ENCODE results near the gene CERS3.
"Not testable (repeated sequence)": the region's sequence is repeated elsewhere in the genome, so short reads cannot be mapped to it uniquely, and the experiment has no call there.

CERS3 gene

DNA sequence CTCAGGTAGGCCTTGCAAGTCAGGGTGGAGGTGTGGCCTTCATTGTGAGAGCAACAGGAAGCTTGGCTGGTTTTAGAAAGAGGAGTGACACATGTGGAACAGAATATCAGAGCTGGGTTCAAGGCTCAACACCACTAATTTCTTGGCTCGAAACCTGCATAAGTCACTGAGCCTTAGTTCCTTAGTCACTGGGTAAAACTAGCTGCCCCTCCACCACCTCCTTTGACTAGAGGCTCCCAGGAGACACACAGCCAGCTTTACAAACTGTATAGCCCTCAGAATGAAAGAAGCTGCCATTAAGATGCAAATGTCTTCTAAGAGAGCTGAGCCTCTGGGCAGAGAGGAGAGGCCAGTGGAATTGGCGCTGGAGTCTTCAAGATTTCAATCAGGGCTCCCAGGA is 67.7 kb downstream of the CERS3 start:
- TF ChIP-seq, protein P1, sequence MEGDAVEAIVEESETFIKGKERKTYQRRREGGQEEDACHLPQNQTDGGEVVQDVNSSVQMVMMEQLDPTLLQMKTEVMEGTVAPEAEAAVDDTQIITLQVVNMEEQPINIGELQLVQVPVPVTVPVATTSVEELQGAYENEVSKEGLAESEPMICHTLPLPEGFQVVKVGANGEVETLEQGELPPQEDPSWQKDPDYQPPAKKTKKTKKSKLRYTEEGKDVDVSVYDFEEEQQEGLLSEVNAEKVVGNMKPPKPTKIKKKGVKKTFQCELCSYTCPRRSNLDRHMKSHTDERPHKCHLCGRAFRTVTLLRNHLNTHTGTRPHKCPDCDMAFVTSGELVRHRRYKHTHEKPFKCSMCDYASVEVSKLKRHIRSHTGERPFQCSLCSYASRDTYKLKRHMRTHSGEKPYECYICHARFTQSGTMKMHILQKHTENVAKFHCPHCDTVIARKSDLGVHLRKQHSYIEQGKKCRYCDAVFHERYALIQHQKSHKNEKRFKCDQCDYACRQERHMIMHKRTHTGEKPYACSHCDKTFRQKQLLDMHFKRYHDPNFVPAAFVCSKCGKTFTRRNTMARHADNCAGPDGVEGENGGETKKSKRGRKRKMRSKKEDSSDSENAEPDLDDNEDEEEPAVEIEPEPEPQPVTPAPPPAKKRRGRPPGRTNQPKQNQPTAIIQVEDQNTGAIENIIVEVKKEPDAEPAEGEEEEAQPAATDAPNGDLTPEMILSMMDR (IDR thresholded peaks at IDR 0.05) = no peak

DNA sequence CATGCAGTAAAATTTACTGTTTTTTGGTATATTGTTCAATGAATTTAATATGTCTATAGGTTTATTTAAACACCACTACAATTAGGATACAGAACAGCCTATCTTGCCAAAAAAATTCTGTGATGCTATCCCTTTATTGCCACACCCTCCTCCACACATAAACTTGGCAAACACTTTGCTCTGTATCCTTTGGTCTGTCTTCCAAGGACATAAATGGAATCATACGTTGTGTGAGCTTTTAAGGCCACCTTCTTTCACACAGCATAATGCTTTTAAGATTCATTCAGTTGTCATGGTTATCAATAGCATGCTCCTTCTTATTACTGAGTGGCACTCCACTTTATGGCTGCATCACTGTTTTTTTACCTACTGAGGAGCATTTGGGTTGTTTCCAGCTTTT is 71.5 kb downstream of the CERS3 start:
- Histone ChIP-seq H3K36me3 (no peaks in the 10 kb centered on the region), H3K9me3 (no peaks in the 10 kb centered on the region), H3K27ac (no peak overlapping the region), H3K4me3 (ENCODE audit: low read depth in 1 of 2, low read length in 1 of 2) (no peak overlapping the region), H3K4me1 (ENCODE audit: control insufficient read depth in 1 of 2, insufficient read depth in 1 of 2, low read depth in 1 of 2, low read length in 1 of 2) (no peaks in the 10 kb centered on the region), H3K27me3 (no peaks in the 10 kb centered on the region)
- TF ChIP-seq, protein P1 (IDR thresholded peaks at IDR 0.05) = no peak

More for the DNA sequence above, 67.7 kb downstream of the CERS3 start:
- Histone ChIP-seq H3K9me3 (no peaks in the 10 kb centered on the region), H3K27me3 (no peaks in the 10 kb centered on the region), H3K4me1 (ENCODE audit: control insufficient read depth in 1 of 2, insufficient read depth in 1 of 2, low read depth in 1 of 2, low read length in 1 of 2) (peaks cover 0 to 21% of the 10 kb centered on the region in 2 experiments), H3K27ac (no peak overlapping the region), H3K4me3 (ENCODE audit: low read depth in 1 of 2, low read length in 1 of 2) (no peak overlapping the region), H3K36me3 (no peaks in the 10 kb centered on the region)

DNA sequence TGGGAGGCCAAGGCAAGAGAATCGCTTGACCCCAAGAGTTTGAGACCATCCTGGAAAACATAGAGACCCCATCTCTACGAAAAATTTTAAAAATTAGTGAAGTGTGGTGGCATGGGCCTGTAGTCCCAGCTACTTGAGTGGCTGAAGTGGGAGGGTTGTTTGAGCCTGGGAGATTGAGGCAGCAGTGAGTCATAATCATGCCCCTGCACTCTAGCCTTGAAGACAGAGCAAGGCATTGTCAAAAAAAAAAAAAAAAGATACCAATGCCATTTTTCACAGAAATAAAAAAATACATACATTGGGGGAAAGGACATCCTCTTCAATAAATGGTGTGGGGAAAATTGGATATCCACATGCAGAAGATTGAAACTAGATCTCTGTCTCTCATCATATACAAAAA is 74.6 kb downstream of the CERS3 start:
- H3K4me3 ChIP-seq (ENCODE audit: low read depth in 1 of 2, low read length in 1 of 2) = no peak overlapping the region
- H3K4me1 ChIP-seq (ENCODE audit: control insufficient read depth in 1 of 2, insufficient read depth in 1 of 2, low read depth in 1 of 2, low read length in 1 of 2) = no peaks in the 10 kb centered on the region
- H3K27ac ChIP-seq = no peak overlapping the region
- H3K27me3 ChIP-seq = no peaks in the 10 kb centered on the region
- no peaks in the 10 kb centered on the region for H3K9me3 ChIP-seq
- H3K36me3 ChIP-seq = no peaks in the 10 kb centered on the region
- TF ChIP-seq, protein P1 (IDR thresholded peaks at IDR 0.05) = no peak

DNA sequence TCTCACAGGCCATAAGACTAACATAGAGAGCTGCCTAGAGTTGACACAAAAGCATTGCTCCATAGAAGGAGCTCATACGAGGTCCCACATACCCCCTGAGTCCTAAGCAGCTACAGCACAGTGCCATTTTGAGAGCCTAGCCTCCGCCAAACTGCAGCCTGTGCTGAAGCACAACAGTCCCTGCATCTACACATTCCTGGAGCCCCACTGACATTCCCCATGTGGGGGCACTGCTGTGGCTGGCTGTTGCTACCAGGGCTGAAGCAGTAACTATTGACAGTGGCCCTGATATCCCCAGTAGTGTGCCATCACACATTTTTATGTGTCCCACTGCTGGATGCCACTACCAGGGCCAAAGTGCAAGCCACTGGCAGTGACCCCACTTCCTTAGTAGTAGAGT is 80.3 kb downstream of the CERS3 start:
- Histone ChIP-seq H3K36me3 (no peaks in the 10 kb centered on the region), H3K4me3 (ENCODE audit: low read depth in 1 of 2, low read length in 1 of 2) (no peak overlapping the region), H3K27me3 (no peaks in the 10 kb centered on the region), H3K9me3 (no peaks in the 10 kb centered on the region), H3K27ac (no peak overlapping the region), H3K4me1 (ENCODE audit: control insufficient read depth in 1 of 2, insufficient read depth in 1 of 2, low read depth in 1 of 2, low read length in 1 of 2) (no peaks in the 10 kb centered on the region)
- TF ChIP-seq, protein P1 (IDR thresholded peaks at IDR 0.05) = no peak

DNA sequence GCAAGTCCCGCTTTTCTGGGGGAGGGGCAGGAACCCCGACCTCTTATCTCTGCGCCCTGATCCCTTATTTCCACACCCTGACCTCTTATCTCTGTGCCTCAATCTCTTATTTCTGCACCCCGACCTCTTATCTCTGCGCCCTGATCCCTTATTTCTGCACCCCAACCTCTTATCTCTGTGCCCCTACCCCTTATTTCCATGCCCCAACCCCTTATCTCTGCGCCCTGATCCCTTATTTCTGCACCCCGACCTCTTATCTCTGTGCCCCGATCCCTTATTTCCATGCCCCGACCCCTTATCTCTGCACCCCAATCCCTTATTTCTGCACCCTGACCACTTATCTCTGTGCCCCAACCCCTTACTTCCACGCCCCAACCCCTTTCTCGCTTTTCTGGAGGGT is 87.7 kb downstream of the CERS3 start:
- H3K36me3 ChIP-seq; H3K27ac ChIP-seq; H3K9me3 ChIP-seq; H3K27me3 ChIP-seq; H3K4me3 ChIP-seq (ENCODE audit: low read depth in 1 of 2, low read length in 1 of 2); H3K4me1 ChIP-seq (ENCODE audit: control insufficient read depth in 1 of 2, insufficient read depth in 1 of 2, low read depth in 1 of 2, low read length in 1 of 2): not testable (repeated sequence)

DNA sequence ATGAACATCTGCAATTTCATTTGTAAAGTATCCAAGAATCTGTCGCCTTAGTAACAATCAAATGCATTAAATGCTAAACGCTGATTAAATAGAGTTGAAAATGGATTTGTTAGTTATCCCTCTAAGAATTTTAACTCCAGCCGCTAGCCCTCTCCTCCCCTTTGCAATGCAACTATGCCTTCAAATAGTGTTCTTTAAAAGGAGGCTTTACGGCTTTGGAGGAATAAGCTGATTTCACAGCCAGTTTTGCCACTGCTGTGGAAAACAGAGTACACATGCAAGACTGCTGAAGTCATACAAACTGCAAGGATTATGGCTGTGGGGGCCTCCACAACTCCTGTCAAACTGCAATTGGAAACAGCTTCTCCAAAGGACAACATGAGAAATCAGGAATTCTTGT is 89.2 kb downstream of the CERS3 start:
- peaks cover 0 to 4% of the 10 kb centered on the region in 2 experiments for H3K4me1 ChIP-seq (ENCODE audit: control insufficient read depth in 1 of 2, insufficient read depth in 1 of 2, low read depth in 1 of 2, low read length in 1 of 2)
- TF ChIP-seq, protein P1 (IDR thresholded peaks at IDR 0.05) = no peak
- no peaks in the 10 kb centered on the region for H3K27me3 ChIP-seq
- H3K36me3 ChIP-seq = no peaks in the 10 kb centered on the region
- H3K27ac ChIP-seq = no peak overlapping the region
- no peaks in the 10 kb centered on the region for H3K9me3 ChIP-seq
- no peak overlapping the region for H3K4me3 ChIP-seq (ENCODE audit: low read depth in 1 of 2, low read length in 1 of 2)
